HCT116 (cell line): ENCODE results near the gene ENPP6. TPM values are rescaled to one million over a fixed set of nuclear protein-coding genes. Genes with fewer than 3 reads are reported as not detected.

Experiments used
- ATAC-seq: fragments of 200-7000 bp; cut with Tn5 transposase; 2 replicates; pipeline ENCODE4 v1.9.1; 2020; ENCODE audit warnings: mild to moderate bottlenecking, moderate library complexity
- BruUV-seq: library from RNA; stranded (reverse); fragments of 400-500 nt; replicated peaks from 2 replicates; lab custom pipeline; 2021; lab: Mats Ljungman, UMichigan
- CTCF ChIA-PET: fragments of 300-600 bp; sonication (Branson Sonifier 250); formaldehyde crosslinking; loops from one replicate; lab custom pipeline; 2021; ENCODE audit warnings: antibody characterized with exemption; lab: Charles Lee
- POLR2A ChIA-PET: fragments of 300-600, 350-600 bp; sonication (Branson Sonifier 250); formaldehyde crosslinking; loops from one replicate; lab custom pipeline; 2021; ENCODE audit warnings: antibody characterized with exemption; lab: Charles Lee
- RAD21 ChIA-PET, 2 experiments: fragments of 300-600 bp; sonication (Branson Sonifier 250); formaldehyde crosslinking; loops; one replicate each; lab custom pipeline; 2023; ENCODE audit warnings: low total read pairs in 2 of 2; ENCODE audit not compliant: uncharacterized antibody in 2 of 2, unreplicated experiment in 2 of 2, low non-redundant PET in 1 of 2; lab: Charles Lee
- DNase-seq: peaks from one replicate; pipeline ENCODE4 v3.0.0-alpha.2; 2010; ENCODE audit warnings: low read depth, low spot score
- H2AFZ ChIP-seq: fragments of 200-600 bp; shearing (Covaris generic), sonication (generic); 2 replicates; pipeline ENCODE4 v1.6.1; 2017; ENCODE audit warnings: low read depth, mixed run types, mixed read lengths, antibody characterized with exemption, low read length; ENCODE audit not compliant: poor library complexity, severe bottlenecking
- H3K27ac ChIP-seq: 2 replicates; pipeline ENCODE4 v1.5.1; 2012; ENCODE audit warnings: low read depth, low read length
- H3K27me3 ChIP-seq: fragments of 200-600 bp; sonication (generic); 2 replicates; pipeline ENCODE4 v1.6.1; 2016; ENCODE audit warnings: mixed run types, low read length, mixed read lengths; ENCODE audit not compliant: insufficient read depth
- H3K36me3 ChIP-seq, 2 experiments: fragments of 200-500 bp in 1 of 2; fragments of 200-600 bp in 1 of 2; sonication (Bioruptor generic) in 1 of 2; sonication (generic) in 1 of 2; 2 replicates each; pipeline versions ENCODE4 v1.5.1 to v1.6.1; 2014 to 2016; ENCODE audit warnings: low read length in 2 of 2, inconsistent platforms in 1 of 2, mixed read lengths in 1 of 2, mixed run types in 1 of 2; ENCODE audit not compliant: insufficient read depth in 2 of 2, control insufficient read depth in 1 of 2
- H3K4me1 ChIP-seq, 2 experiments: fragments of 200-600 bp in 1 of 2; sonication (generic) in 1 of 2; 2 replicates each; pipeline versions ENCODE4 v1.5.1 to v1.6.1; 2012 to 2017; ENCODE audit warnings: low read length in 2 of 2, inconsistent platforms in 1 of 2, mild to moderate bottlenecking in 1 of 2, mixed read lengths in 1 of 2, mixed run types in 1 of 2, moderate library complexity in 1 of 2; ENCODE audit not compliant: insufficient read depth in 2 of 2, control insufficient read depth in 1 of 2
- H3K4me2 ChIP-seq: fragments of 200-600 bp; sonication (generic); 2 replicates; pipeline ENCODE4 v1.6.1; 2017; ENCODE audit warnings: mixed run types, low read length, mixed read lengths
- H3K4me3 ChIP-seq, 2 experiments: fragments of 200-600 bp in 1 of 2; sonication (generic) in 1 of 2; replicated peaks in 1 of 2; 2 replicates each; pipeline ENCODE4 v1.5.1; 2011 to 2016; ENCODE audit warnings: low read length in 2 of 2, control low read depth in 1 of 2, low read depth in 1 of 2, mild to moderate bottlenecking in 1 of 2, mixed read lengths in 1 of 2, mixed run types in 1 of 2
- H3K79me2 ChIP-seq: fragments of 200-600 bp; sonication (generic); 2 replicates; pipeline ENCODE4 v1.6.1; 2017; ENCODE audit warnings: mild to moderate bottlenecking, mixed run types, low read length, moderate library complexity, mixed read lengths; ENCODE audit not compliant: insufficient read depth
- H3K9ac ChIP-seq: fragments of 200-600 bp; sonication (generic); 2 replicates; pipeline ENCODE4 v1.6.1; 2016; ENCODE audit warnings: low read length, mixed read lengths
- H3K9me2 ChIP-seq: fragments of 200-600 bp; sonication (generic), shearing (Covaris generic); 2 replicates; pipeline ENCODE4 v1.6.1; 2017; ENCODE audit warnings: mixed run types, mild to moderate bottlenecking, moderate library complexity; ENCODE audit not compliant: insufficient read depth
- H3K9me3 ChIP-seq, 2 experiments: fragments of 200-500 bp in 1 of 2; fragments of 200-600 bp in 1 of 2; sonication (Bioruptor generic) in 1 of 2; sonication (generic) in 1 of 2; 2 replicates each; pipeline ENCODE4 v1.6.1; 2014 to 2017; ENCODE audit warnings: low read length in 2 of 2, mixed read lengths in 2 of 2, inconsistent platforms in 1 of 2, low read depth in 1 of 2, mild to moderate bottlenecking in 1 of 2, mixed run types in 1 of 2, moderate library complexity in 1 of 2; ENCODE audit not compliant: control insufficient read depth in 1 of 2, insufficient read depth in 1 of 2
- H4K20me1 ChIP-seq: fragments of 200-600 bp; sonication (generic), shearing (Covaris generic); 2 replicates; pipeline ENCODE4 v1.6.1; 2017; ENCODE audit warnings: mixed run types, mild to moderate bottlenecking, moderate library complexity; ENCODE audit not compliant: insufficient read depth
- CBX3 ChIP-seq: IDR thresholded peaks from 2 replicates; pipeline ENCODE4 v1.6.1; 2012; ENCODE audit warnings: low read depth
- CEBPB ChIP-seq: IDR thresholded peaks from 2 replicates; pipeline ENCODE4 v1.6.1; 2012; ENCODE audit warnings: low read depth
- EGR1 ChIP-seq: IDR thresholded peaks from 2 replicates; pipeline ENCODE4 v1.6.1; 2012; ENCODE audit warnings: low read depth
- ELF1 ChIP-seq: IDR thresholded peaks from 2 replicates; pipeline ENCODE4 v1.6.1; 2012; ENCODE audit warnings: low read depth, borderline replicate concordance
- EZH2 ChIP-seq: fragments of 200-600 bp; sonication (generic); IDR thresholded peaks from 2 replicates; pipeline ENCODE4 v1.6.1; 2017; ENCODE audit warnings: antibody characterized with exemption, mixed run types
- EZH2phosphoT487 ChIP-seq: fragments of 200-600 bp; IDR thresholded peaks from 2 replicates; pipeline ENCODE4 v1.6.1; 2018; ENCODE audit warnings: antibody characterized with exemption, borderline replicate concordance
- JUND ChIP-seq: IDR thresholded peaks from 2 replicates; pipeline ENCODE4 v1.6.1; 2012
- POLR2A ChIP-seq: IDR thresholded peaks from 2 replicates; pipeline ENCODE4 v1.7.0; 2011; ENCODE audit warnings: borderline replicate concordance; ENCODE audit not compliant: insufficient read depth, insufficient read length; ENCODE audit errors: extremely low read depth
- POLR2AphosphoS5 ChIP-seq: IDR thresholded peaks from 2 replicates; pipeline ENCODE4 v1.6.1; 2011; ENCODE audit warnings: mild to moderate bottlenecking, low read depth, low read length, moderate library complexity
- RAD21 ChIP-seq: IDR thresholded peaks from 2 replicates; pipeline ENCODE4 v1.6.1; 2012; ENCODE audit warnings: low read depth, mild to moderate bottlenecking
- SIN3A ChIP-seq: IDR thresholded peaks from 2 replicates; pipeline ENCODE4 v1.6.1; 2012; ENCODE audit warnings: low read depth
- SRF ChIP-seq: IDR thresholded peaks from 2 replicates; pipeline ENCODE4 v1.6.1; 2012; ENCODE audit warnings: low read depth
- TCF7L2 ChIP-seq: IDR thresholded peaks from 2 replicates; pipeline ENCODE4 v1.7.0; 2011; ENCODE audit warnings: borderline replicate concordance, inconsistent platforms; ENCODE audit not compliant: insufficient read depth, insufficient read length; ENCODE audit errors: extremely low read depth
- YY1 ChIP-seq: IDR thresholded peaks from 2 replicates; pipeline ENCODE4 v1.6.1; 2011; ENCODE audit warnings: low read length, low read depth, moderate library complexity, mild to moderate bottlenecking; ENCODE audit not compliant: insufficient replicate concordance; ENCODE audit errors: extremely low read depth
- intact Hi-C: fragments of 100-400 bp; cut with micrococcal nuclease; formaldehyde crosslinking; loops from 2 replicates; pipeline ENCODE4 v1.10.0; 2022
- total RNA-seq: library from RNA; stranded (reverse); gene quantifications from one replicate; pipeline ENCODE4 v1.2.1, GENCODE V29; 2021; ENCODE audit not compliant: unreplicated experiment
- TF ChIP-seq, protein P1 (sequence below): IDR thresholded peaks from 2 replicates; pipeline ENCODE4 v1.6.1; 2012; ENCODE audit warnings: low read depth
- TF ChIP-seq, protein P2 (sequence below), 3 experiments: fragments of 200-600 bp in 1 of 3; sonication (generic) in 1 of 3; IDR thresholded peaks in 2 of 3; conservative IDR thresholded peaks in 1 of 3; 2 replicates each; pipeline ENCODE4 v1.5.1; 2012 to 2017; ENCODE audit warnings: low read depth in 2 of 3, low read length in 2 of 3, antibody characterized with exemption in 1 of 3, borderline replicate concordance in 1 of 3, control low read depth in 1 of 3, mild to moderate bottlenecking in 1 of 3, mixed read lengths in 1 of 3, mixed run types in 1 of 3, moderate library complexity in 1 of 3; ENCODE audit not compliant: insufficient read depth in 1 of 3
- TF ChIP-seq, protein P3 (sequence below): IDR thresholded peaks from 2 replicates; pipeline ENCODE4 v1.6.1; 2011; ENCODE audit warnings: mild to moderate bottlenecking, low read length, moderate library complexity; ENCODE audit not compliant: insufficient replicate concordance; ENCODE audit errors: extremely low read depth
- TF ChIP-seq, protein P4 (sequence below): IDR thresholded peaks from 2 replicates; pipeline ENCODE4 v1.6.1; 2012
- TF ChIP-seq, protein P5 (sequence below): IDR thresholded peaks from 2 replicates; pipeline ENCODE4 v1.6.1; 2012

ENPP6 gene
- total RNA-seq, 1 experiment from 2014 or later = not detected

DNA sequence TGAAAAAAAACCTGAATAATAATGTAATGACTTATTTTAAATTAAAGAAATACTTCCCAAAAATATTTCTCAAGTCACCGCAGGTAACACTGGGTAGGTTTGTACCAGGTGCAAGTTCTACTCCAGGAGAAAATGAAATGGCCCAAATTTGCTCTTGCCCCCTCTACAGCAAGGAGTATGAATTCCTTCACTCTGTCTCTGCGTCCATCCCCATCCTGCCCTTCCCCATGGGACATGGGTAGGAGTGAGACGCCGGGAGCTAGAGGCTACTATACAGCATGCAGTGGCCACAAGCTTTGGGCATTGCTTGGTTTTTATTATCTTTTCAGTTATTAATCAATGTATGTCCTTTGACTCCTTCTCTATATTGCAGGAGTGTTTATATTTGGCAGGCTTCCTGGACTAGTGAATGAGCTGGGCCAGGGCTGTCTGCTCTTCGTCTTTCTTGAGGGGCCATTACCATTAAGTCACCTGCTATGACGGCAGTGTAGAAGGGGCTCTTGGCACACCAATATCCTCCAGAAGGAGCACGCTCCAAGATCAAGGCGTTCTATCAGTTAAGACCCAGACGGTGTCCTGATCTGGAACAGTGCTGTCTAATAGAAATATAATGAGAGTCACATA, 149.6 kb downstream of the ENPP6 start:
- no TSS peak for BruUV-seq
- POLR2A ChIA-PET = no interaction called here
- intact Hi-C loops = no loop called here

More for the DNA sequence above, 149.6 kb downstream of the ENPP6 start:
- no peaks in the 10 kb centered on the region for H3K79me2 ChIP-seq
- H3K9ac ChIP-seq = no peak overlapping the region
- no peak overlapping the region for H3K27ac ChIP-seq
- no peaks in the 10 kb centered on the region for H3K27me3 ChIP-seq
- DNase-seq = no peak
- no peak overlapping the region for H2AFZ ChIP-seq
- RAD21 ChIA-PET = no interaction called here
- no peaks in the 10 kb centered on the region for H3K4me1 ChIP-seq
- no peak overlapping the region for H3K4me3 ChIP-seq
- H3K9me2 ChIP-seq = no peaks in the 10 kb centered on the region
- no peak overlapping the region for H3K4me2 ChIP-seq
- no peaks in the 10 kb centered on the region for H3K9me3 ChIP-seq
- H3K36me3 ChIP-seq = no peaks in the 10 kb centered on the region
- CTCF ChIA-PET = no interaction called here
- TF ChIP-seq EZH2phosphoT487 (no peak), POLR2A (no peak), JUND (no peak), POLR2AphosphoS5 (no peak), SIN3A (no peak), CEBPB (no peak), YY1 (no peak), ELF1 (no peak), RAD21 (no peak), TCF7L2 (no peak), EGR1 (no peak), EZH2 (no peak), SRF (no peak), CBX3 (no peak)
- TF ChIP-seq, protein P1, sequence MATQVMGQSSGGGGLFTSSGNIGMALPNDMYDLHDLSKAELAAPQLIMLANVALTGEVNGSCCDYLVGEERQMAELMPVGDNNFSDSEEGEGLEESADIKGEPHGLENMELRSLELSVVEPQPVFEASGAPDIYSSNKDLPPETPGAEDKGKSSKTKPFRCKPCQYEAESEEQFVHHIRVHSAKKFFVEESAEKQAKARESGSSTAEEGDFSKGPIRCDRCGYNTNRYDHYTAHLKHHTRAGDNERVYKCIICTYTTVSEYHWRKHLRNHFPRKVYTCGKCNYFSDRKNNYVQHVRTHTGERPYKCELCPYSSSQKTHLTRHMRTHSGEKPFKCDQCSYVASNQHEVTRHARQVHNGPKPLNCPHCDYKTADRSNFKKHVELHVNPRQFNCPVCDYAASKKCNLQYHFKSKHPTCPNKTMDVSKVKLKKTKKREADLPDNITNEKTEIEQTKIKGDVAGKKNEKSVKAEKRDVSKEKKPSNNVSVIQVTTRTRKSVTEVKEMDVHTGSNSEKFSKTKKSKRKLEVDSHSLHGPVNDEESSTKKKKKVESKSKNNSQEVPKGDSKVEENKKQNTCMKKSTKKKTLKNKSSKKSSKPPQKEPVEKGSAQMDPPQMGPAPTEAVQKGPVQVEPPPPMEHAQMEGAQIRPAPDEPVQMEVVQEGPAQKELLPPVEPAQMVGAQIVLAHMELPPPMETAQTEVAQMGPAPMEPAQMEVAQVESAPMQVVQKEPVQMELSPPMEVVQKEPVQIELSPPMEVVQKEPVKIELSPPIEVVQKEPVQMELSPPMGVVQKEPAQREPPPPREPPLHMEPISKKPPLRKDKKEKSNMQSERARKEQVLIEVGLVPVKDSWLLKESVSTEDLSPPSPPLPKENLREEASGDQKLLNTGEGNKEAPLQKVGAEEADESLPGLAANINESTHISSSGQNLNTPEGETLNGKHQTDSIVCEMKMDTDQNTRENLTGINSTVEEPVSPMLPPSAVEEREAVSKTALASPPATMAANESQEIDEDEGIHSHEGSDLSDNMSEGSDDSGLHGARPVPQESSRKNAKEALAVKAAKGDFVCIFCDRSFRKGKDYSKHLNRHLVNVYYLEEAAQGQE = no peak
- TF ChIP-seq, protein P2, sequence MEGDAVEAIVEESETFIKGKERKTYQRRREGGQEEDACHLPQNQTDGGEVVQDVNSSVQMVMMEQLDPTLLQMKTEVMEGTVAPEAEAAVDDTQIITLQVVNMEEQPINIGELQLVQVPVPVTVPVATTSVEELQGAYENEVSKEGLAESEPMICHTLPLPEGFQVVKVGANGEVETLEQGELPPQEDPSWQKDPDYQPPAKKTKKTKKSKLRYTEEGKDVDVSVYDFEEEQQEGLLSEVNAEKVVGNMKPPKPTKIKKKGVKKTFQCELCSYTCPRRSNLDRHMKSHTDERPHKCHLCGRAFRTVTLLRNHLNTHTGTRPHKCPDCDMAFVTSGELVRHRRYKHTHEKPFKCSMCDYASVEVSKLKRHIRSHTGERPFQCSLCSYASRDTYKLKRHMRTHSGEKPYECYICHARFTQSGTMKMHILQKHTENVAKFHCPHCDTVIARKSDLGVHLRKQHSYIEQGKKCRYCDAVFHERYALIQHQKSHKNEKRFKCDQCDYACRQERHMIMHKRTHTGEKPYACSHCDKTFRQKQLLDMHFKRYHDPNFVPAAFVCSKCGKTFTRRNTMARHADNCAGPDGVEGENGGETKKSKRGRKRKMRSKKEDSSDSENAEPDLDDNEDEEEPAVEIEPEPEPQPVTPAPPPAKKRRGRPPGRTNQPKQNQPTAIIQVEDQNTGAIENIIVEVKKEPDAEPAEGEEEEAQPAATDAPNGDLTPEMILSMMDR (IDR thresholded peaks at IDR 0.05 in 2 of 3, conservative IDR thresholded peaks at IDR 0.05 in 1 of 3; ENCODE audit: borderline replicate concordance in 1 of 3, insufficient read depth in 1 of 3, low read depth in 2 of 3, low read length in 2 of 3) = no peak
- TF ChIP-seq, protein P3, sequence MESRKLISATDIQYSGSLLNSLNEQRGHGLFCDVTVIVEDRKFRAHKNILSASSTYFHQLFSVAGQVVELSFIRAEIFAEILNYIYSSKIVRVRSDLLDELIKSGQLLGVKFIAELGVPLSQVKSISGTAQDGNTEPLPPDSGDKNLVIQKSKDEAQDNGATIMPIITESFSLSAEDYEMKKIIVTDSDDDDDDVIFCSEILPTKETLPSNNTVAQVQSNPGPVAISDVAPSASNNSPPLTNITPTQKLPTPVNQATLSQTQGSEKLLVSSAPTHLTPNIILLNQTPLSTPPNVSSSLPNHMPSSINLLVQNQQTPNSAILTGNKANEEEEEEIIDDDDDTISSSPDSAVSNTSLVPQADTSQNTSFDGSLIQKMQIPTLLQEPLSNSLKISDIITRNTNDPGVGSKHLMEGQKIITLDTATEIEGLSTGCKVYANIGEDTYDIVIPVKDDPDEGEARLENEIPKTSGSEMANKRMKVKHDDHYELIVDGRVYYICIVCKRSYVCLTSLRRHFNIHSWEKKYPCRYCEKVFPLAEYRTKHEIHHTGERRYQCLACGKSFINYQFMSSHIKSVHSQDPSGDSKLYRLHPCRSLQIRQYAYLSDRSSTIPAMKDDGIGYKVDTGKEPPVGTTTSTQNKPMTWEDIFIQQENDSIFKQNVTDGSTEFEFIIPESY = no peak
- TF ChIP-seq, protein P4, sequence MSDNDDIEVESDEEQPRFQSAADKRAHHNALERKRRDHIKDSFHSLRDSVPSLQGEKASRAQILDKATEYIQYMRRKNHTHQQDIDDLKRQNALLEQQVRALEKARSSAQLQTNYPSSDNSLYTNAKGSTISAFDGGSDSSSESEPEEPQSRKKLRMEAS = no peak
- TF ChIP-seq, protein P5, sequence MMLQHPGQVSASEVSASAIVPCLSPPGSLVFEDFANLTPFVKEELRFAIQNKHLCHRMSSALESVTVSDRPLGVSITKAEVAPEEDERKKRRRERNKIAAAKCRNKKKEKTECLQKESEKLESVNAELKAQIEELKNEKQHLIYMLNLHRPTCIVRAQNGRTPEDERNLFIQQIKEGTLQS = no peak
- TF ChIP-seq, all 23 proteins: peak for 0
- H4K20me1 ChIP-seq = no peaks in the 10 kb centered on the region
- no peak for ATAC-seq
